Trophoblast cell (in vitro differentiated cells and primary cell): Measurements from ENCODE around the gene ASB18.

ENCODE experiments used
- DNase-seq, 2 donors: peaks; one replicate each; pipeline ENCODE4 v3.0.0-alpha.2; 2016
- H2AFZ ChIP-seq: 2 replicates; pipeline ENCODE4 v1.6.1; 2013; ENCODE audit warnings: low read length, moderate library complexity, mild to moderate bottlenecking; ENCODE audit not compliant: insufficient read depth, poor library complexity
- H2AK5ac ChIP-seq: 2 replicates; pipeline ENCODE4 v1.6.1; 2013; ENCODE audit warnings: mild to moderate bottlenecking, low read length
- H2BK120ac ChIP-seq: 2 replicates; pipeline ENCODE4 v1.6.1; 2013; ENCODE audit warnings: low read length, mild to moderate bottlenecking, moderate library complexity; ENCODE audit not compliant: insufficient read depth, poor library complexity
- H2BK12ac ChIP-seq: 2 replicates; pipeline ENCODE4 v1.6.1; 2013; ENCODE audit warnings: mild to moderate bottlenecking, low read length, moderate library complexity
- H2BK5ac ChIP-seq: 2 replicates; pipeline ENCODE4 v1.6.1; 2013; ENCODE audit warnings: low read length, low read depth, moderate library complexity, mild to moderate bottlenecking; ENCODE audit not compliant: poor library complexity
- H3K14ac ChIP-seq: 2 replicates; pipeline ENCODE4 v1.6.1; 2013; ENCODE audit warnings: mild to moderate bottlenecking, low read length
- H3K18ac ChIP-seq: 2 replicates; pipeline ENCODE4 v1.6.1; 2013; ENCODE audit warnings: mild to moderate bottlenecking, low read length
- H3K23ac ChIP-seq: 2 replicates; pipeline ENCODE4 v1.6.1; 2013; ENCODE audit warnings: low read length
- H3K27ac ChIP-seq: 2 replicates; pipeline ENCODE4 v1.5.1; 2013; ENCODE audit warnings: low read depth, mild to moderate bottlenecking, inconsistent platforms, low read length, moderate library complexity
- H3K27me3 ChIP-seq: 2 replicates; pipeline ENCODE4 v1.6.1; 2013; ENCODE audit warnings: inconsistent platforms, mild to moderate bottlenecking, low read length, moderate library complexity; ENCODE audit not compliant: insufficient read depth
- H3K36me3 ChIP-seq, 2 experiments: 1 replicate in 1 of 2; 2 replicates in 1 of 2; pipeline ENCODE4 v1.6.1; 2013; ENCODE audit warnings: low read length in 2 of 2, mild to moderate bottlenecking in 2 of 2, moderate library complexity in 1 of 2; ENCODE audit not compliant: insufficient read depth in 2 of 2, control insufficient read depth in 1 of 2
- H3K4ac ChIP-seq: 2 replicates; pipeline ENCODE4 v1.6.1; 2013; ENCODE audit warnings: low read depth, mild to moderate bottlenecking, low read length, moderate library complexity
- H3K4me1 ChIP-seq, 2 experiments: 1 replicate in 1 of 2; 2 replicates in 1 of 2; pipeline ENCODE4 v1.6.1; 2013; ENCODE audit warnings: low read length in 2 of 2, mild to moderate bottlenecking in 2 of 2, moderate library complexity in 1 of 2; ENCODE audit not compliant: insufficient read depth in 2 of 2, control insufficient read depth in 1 of 2
- H3K4me2 ChIP-seq: 2 replicates; pipeline ENCODE4 v1.6.1; 2013; ENCODE audit warnings: inconsistent platforms, mild to moderate bottlenecking, low read length, moderate library complexity
- H3K4me3 ChIP-seq: 2 replicates; pipeline ENCODE4 v1.5.1; 2013; ENCODE audit warnings: mild to moderate bottlenecking, low read depth, low read length, inconsistent platforms
- H3K79me1 ChIP-seq: one replicate; pipeline ENCODE4 v1.6.1; 2013; ENCODE audit warnings: low read length
- H3K79me2 ChIP-seq: 2 replicates; pipeline ENCODE4 v1.6.1; 2013; ENCODE audit warnings: low read length, mild to moderate bottlenecking; ENCODE audit not compliant: control insufficient read depth, insufficient read depth, poor library complexity
- H3K9ac ChIP-seq: 2 replicates; pipeline ENCODE4 v1.6.1; 2013; ENCODE audit warnings: mild to moderate bottlenecking, low read length
- H3K9me3 ChIP-seq: 2 replicates; pipeline ENCODE4 v1.6.1; 2013; ENCODE audit warnings: low read depth, mild to moderate bottlenecking, control low read depth, inconsistent platforms, low read length; ENCODE audit not compliant: insufficient read depth
- H4K12ac ChIP-seq: 2 replicates; pipeline ENCODE4 v1.6.1; 2013; ENCODE audit warnings: low read depth, mild to moderate bottlenecking, low read length, moderate library complexity
- H4K8ac ChIP-seq: 2 replicates; pipeline ENCODE4 v1.6.1; 2013; ENCODE audit warnings: low read depth, mild to moderate bottlenecking, low read length, moderate library complexity
- H4K91ac ChIP-seq: one replicate; pipeline ENCODE4 v1.6.1; 2013; ENCODE audit warnings: low read depth, mild to moderate bottlenecking, low read length, moderate library complexity
- WGBS: extraction: QIAGEN DNeasy Blood & Tissue Kit; methylation state at CpG from one replicate; pipeline ENCODE4 v1.1.7; 2013; ENCODE audit warnings: missing lambda C conversion rate; ENCODE audit not compliant: insufficient read length, insufficient coverage; ENCODE audit errors: extremely low coverage; 5-methylcytosine and 5-hydroxymethylcytosine counted together

ASB18 gene

DNA sequence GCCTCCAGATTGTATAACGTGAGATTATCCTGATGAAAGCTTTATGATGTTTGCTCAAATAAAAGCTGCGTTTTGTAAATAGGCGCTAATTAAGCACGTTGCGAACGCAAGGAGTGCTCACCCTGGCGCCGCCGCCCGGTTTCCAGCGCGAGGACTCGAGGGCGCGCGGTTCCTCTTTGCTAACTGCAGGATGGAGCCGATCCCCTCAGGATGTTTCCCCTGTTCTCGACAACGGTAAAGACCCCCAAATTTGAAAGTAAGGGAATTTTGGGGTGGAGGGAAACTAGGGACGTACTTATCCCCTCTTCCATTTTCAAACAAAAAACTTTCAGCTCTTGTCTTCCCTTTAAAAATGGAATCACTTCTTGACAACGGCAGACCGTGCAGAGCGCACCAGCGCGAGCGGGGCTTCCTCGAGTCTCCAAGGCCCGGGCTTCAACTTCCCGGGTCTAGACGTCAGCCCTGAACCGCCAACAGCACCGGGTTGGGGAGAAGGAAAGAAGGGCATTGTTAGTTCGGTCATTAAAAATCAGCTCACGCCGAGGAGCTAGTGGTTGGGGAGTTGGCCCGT lies 95.0 kb downstream of the ASB18 start:
- no peak overlapping the region for H2BK120ac ChIP-seq

DNA sequence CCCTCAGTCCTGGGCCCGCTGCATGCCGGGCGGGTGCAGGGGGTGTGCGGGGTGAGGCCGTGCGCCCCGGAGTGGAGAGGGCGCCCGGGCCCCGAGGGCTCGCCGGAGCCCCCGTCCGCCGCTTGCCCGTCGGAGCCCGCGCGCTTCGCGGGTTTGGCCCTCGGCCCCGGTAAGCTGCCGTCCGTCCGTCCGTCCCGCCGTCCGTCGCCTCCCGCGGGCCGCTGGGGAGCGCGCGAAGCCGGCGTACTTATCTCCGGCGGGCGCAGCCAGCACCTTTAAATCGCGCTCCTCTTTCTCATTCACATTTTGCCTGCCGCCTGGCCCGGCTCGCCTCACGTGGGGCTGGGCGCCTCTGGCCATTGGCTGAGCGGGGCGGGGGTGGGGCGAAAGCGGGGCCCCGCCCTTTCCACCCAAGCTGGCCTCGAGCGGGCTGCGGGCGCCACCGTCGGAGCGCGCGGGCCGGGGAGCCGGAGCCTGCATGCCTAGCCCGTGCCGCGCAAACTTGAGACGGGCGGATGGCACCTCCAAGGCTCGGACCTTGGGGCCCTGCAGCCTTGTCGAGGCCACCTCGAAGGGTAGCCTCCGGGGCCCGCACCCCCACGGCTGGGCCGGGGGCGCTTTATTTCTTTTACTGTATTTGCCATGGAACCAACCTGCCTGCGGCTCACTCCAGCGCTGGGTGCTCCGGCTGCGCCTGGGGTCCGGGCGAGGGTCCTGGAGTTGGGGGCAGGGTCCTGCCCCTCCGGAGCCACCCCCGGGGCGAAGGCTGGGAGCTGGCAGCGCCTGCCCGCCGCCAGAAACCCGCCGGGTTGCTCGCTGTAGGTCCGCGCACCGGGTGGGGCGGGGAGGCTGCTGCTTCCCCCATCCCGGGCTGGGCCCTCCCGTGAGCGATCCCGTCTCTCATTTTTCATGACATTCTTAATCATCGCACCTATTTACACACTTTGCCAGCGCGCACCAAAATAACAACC lies 95.8 kb downstream of the ASB18 start, which contains the start of gene GBX2:
Gene GBX2 (minus strand): TSS at position 277 of the 971 bp plus-strand sequence. CDS start 415 bp downstream, outside the sequence.
- peak within 1 kb of the TSS; percentile 68 for H3K4me2 ChIP-seq
- H3K23ac ChIP-seq: no peak within 1 kb of the TSS
- H3K27me3 ChIP-seq: peaks cover 98% of the 10 kb centered on the region
- H2BK12ac ChIP-seq: no peak within 1 kb of the TSS
- no peaks in the 10 kb centered on the region for H3K79me2 ChIP-seq
- H3K4ac ChIP-seq: no peak within 1 kb of the TSS
- H3K9me3 ChIP-seq: peaks cover 8% of the 10 kb centered on the region
- no peak within 1 kb of the TSS for H3K9ac ChIP-seq
- H4K12ac ChIP-seq: no peak within 1 kb of the TSS
- H2BK5ac ChIP-seq: no peak within 1 kb of the TSS
- H2AFZ ChIP-seq: peak within 1 kb of the TSS; percentile 64
- no CpG with 5 or more reads among the region's 105 CpGs for WGBS
- peaks cover 22 to 32% of the 10 kb centered on the region in 2 experiments for H3K4me1 ChIP-seq
- H3K4me3 ChIP-seq: peak within 1 kb of the TSS; percentile 65
- H3K14ac ChIP-seq: no peak within 1 kb of the TSS
- no peak within 1 kb of the TSS for H2BK120ac ChIP-seq
- H3K18ac ChIP-seq: no peak within 1 kb of the TSS
- H3K36me3 ChIP-seq: no peaks in the 10 kb centered on the region
- no peaks in the 10 kb centered on the region for H3K79me1 ChIP-seq
- peak; percentile 35 to 42 for DNase-seq
- no peak within 1 kb of the TSS for H3K27ac ChIP-seq
- H2AK5ac ChIP-seq: no peak within 1 kb of the TSS
- H4K8ac ChIP-seq: no peak within 1 kb of the TSS
- H4K91ac ChIP-seq: no peak within 1 kb of the TSS

More for the DNA sequence above, 95.0 kb downstream of the ASB18 start:
- Histone ChIP-seq H3K79me1 (no peaks in the 10 kb centered on the region), H3K27ac (no peak overlapping the region), H3K4me3 (no peak overlapping the region), H3K9me3 (peaks cover 6% of the 10 kb centered on the region), H2AK5ac (no peak overlapping the region), H3K79me2 (no peaks in the 10 kb centered on the region), H3K4ac (no peak overlapping the region), H4K91ac (no peak overlapping the region), H2AFZ (no peak overlapping the region), H4K12ac (no peak overlapping the region), H3K18ac (no peak overlapping the region), H3K27me3 (peaks cover 96% of the 10 kb centered on the region), H3K4me1 (peaks cover 26 to 34% of the 10 kb centered on the region in 2 experiments), H3K14ac (no peak overlapping the region), H4K8ac (no peak overlapping the region), H3K36me3 (no peaks in the 10 kb centered on the region), H3K4me2 (no peak overlapping the region), H3K9ac (no peak overlapping the region), H2BK12ac (no peak overlapping the region), H3K23ac (no peak overlapping the region), H2BK5ac (no peak overlapping the region)
- WGBS: no CpG with 5 or more reads among the region's 36 CpGs
- no peak for DNase-seq

DNA sequence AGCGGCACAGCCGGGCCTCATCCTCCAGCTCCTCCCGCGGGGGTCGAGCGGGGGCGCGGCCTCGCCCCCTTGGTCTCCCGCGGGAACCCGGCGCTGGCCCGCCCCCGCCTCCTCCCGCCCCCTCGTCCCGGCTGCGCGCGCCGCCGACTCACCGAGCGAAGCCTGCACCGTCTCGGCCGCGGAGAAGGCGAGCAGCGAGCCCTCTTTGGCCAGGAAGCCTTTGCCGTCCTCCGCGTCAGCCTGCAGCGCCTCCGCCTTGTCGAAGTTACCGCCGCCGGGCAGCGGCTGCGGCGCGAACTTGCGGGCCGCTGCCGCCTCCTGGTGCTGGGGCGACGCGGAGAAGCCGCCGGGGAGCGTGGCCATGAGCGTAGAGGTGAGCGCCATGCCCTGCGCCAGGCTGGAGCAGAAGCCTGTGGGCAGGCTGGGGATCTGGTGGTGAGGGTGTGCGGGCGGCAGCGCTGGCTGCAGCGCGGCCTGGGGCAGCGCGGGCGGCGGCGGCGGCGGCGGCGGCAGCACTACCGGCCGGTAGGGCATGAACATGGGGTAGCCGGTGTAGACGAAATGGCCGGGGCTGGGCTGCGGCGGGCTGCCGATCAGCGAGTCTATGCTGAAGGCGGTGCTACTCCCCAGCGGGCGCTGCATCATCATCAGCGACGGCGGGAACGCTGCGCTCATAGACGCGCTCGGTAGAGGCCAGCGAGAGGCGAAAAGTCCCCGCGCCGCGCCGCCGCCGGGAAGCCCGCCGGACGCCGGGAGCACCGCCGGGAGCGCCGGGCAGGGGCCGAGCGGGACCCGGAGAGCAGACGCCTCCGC lies 96.7 kb downstream of the ASB18 start:
- no peak overlapping the region for H2BK5ac ChIP-seq
- DNase-seq: peak in 1 of 2 donors; percentile 46
- H3K79me1 ChIP-seq: no peaks in the 10 kb centered on the region
- no peak overlapping the region for H2BK12ac ChIP-seq
- no peak overlapping the region for H3K23ac ChIP-seq
- H4K91ac ChIP-seq: no peak overlapping the region
- H3K18ac ChIP-seq: no peak overlapping the region
- H3K36me3 ChIP-seq: no peaks in the 10 kb centered on the region
- H2BK120ac ChIP-seq: no peak overlapping the region
- H2AK5ac ChIP-seq: no peak overlapping the region
- no peak overlapping the region for H3K9ac ChIP-seq
- no peak overlapping the region for H3K14ac ChIP-seq
- peak overlapping the region; percentile 65 for H3K4me3 ChIP-seq
- WGBS: no CpG with 5 or more reads among the region's 112 CpGs
- peak overlapping the region; percentile 68 for H3K4me2 ChIP-seq
- no peak overlapping the region for H3K4ac ChIP-seq
- no peak overlapping the region for H4K8ac ChIP-seq
- no peak overlapping the region for H4K12ac ChIP-seq
- H3K27ac ChIP-seq: no peak overlapping the region
- H3K79me2 ChIP-seq: no peaks in the 10 kb centered on the region
- H2AFZ ChIP-seq: peak overlapping the region; percentile 64
- H3K27me3 ChIP-seq: peaks cover 98% of the 10 kb centered on the region
- peaks cover 8% of the 10 kb centered on the region for H3K9me3 ChIP-seq
- H3K4me1 ChIP-seq: peaks cover 18 to 24% of the 10 kb centered on the region in 2 experiments

GRCh38 chr2:236166796-236167296 lies 97.4 kb downstream of the ASB18 start:
- Histone ChIP-seq H3K4me2 (peak overlapping the region; percentile 68), H2BK5ac (no peak overlapping the region), H2BK12ac (no peak overlapping the region), H3K27me3 (peaks cover 98% of the 10 kb centered on the region), H3K79me1 (no peaks in the 10 kb centered on the region), H3K4ac (no peak overlapping the region), H3K18ac (no peak overlapping the region), H4K8ac (no peak overlapping the region), H2BK120ac (no peak overlapping the region), H3K4me1 (peaks cover 16 to 24% of the 10 kb centered on the region in 2 experiments), H3K9ac (no peak overlapping the region), H3K79me2 (no peaks in the 10 kb centered on the region), H3K9me3 (peaks cover 8% of the 10 kb centered on the region), H2AK5ac (no peak overlapping the region), H3K36me3 (no peaks in the 10 kb centered on the region), H4K91ac (no peak overlapping the region), H3K27ac (no peak overlapping the region), H3K14ac (no peak overlapping the region), H3K23ac (no peak overlapping the region), H2AFZ (no peak overlapping the region), H3K4me3 (peak overlapping the region; percentile 65), H4K12ac (no peak overlapping the region)
- WGBS: no CpG with 5 or more reads among the region's 29 CpGs
- DNase-seq: no peak
